Measurements from ENCODE around the gene KCNK6.
A peak's percentile ranks its signal among the peaks of the same experiment; 100 is the strongest.

DNA sequence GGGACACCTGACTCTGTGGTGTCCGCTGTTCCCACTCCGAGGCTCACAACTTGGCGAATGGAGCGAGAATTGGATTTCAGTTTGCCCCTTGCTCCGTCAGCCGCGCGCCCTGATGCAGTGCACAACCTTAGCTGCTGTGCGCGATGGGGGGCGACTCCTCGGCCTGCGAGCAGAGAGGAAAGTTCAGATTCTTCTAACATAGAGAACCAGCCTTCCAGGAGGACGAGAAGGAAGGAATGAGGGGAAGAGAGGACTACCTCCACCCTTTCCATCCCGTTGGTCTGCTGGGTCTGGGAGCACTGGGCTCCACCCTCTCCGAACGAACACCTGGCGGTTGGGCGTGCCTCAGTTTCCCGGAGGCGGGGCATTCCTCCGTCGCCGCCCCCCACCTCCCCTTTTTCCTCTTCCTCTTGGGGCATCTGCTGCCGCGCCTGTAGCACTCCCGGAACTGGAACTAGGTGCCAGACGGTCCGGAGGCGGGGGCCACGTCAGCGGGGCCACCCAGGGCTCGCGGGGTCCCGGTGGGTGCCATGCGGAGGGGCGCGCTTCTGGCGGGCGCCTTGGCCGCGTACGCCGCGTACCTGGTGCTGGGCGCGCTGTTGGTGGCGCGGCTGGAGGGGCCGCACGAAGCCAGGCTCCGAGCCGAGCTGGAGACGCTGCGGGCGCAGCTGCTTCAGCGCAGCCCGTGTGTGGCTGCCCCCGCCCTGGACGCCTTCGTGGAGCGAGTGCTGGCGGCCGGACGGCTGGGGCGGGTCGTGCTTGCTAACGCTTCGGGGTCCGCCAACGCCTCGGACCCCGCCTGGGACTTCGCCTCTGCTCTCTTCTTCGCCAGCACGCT, at the start of gene KCNK6:
- TF ChIP-seq, protein P1, sequence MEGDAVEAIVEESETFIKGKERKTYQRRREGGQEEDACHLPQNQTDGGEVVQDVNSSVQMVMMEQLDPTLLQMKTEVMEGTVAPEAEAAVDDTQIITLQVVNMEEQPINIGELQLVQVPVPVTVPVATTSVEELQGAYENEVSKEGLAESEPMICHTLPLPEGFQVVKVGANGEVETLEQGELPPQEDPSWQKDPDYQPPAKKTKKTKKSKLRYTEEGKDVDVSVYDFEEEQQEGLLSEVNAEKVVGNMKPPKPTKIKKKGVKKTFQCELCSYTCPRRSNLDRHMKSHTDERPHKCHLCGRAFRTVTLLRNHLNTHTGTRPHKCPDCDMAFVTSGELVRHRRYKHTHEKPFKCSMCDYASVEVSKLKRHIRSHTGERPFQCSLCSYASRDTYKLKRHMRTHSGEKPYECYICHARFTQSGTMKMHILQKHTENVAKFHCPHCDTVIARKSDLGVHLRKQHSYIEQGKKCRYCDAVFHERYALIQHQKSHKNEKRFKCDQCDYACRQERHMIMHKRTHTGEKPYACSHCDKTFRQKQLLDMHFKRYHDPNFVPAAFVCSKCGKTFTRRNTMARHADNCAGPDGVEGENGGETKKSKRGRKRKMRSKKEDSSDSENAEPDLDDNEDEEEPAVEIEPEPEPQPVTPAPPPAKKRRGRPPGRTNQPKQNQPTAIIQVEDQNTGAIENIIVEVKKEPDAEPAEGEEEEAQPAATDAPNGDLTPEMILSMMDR (IDR thresholded peaks at IDR 0.05) = no peak
- peak in 1 of 2 donors; percentile 48 for TF ChIP-seq POLR2A (IDR thresholded peaks at IDR 0.05)
